Measurements from ENCODE around the gene ANO7. TPM values are rescaled to one million over a fixed set of nuclear protein-coding genes. Genes with fewer than 3 reads are reported as not detected.

The ANO7 gene
- total RNA-seq, 2 experiments from 2014 or later, result 0.16 to 0.46 TPM

- Histone ChIP-seq H3K4me2 (ENCODE audit: low read length) (no peak overlapping the region), H3K4me3 (ENCODE audit: low read depth, low read length, poor library complexity, severe bottlenecking) (no peak overlapping the region), H3K9me3 (ENCODE audit: low read length) (no peaks in the 10 kb centered on the region), H3K79me2 (ENCODE audit: insufficient read depth, low read depth, low read length) (no peaks in the 10 kb centered on the region), H3K36me3 (ENCODE audit: insufficient read depth, low read length) (peaks cover 94% of the 10 kb centered on the region), H4K20me1 (ENCODE audit: insufficient read depth, low read length) (no peaks in the 10 kb centered on the region), H3K9me2 (ENCODE audit: insufficient read depth, low read length) (no peaks in the 10 kb centered on the region), H3K27ac (ENCODE audit: low read depth, low read length, poor library complexity, severe bottlenecking) (no peak overlapping the region), H2AFZ (ENCODE audit: low read length) (no peak overlapping the region), H3K4me1 (ENCODE audit: insufficient read depth, low read length, poor library complexity, severe bottlenecking) (no peaks in the 10 kb centered on the region)
- ChIA-PET POLR2A (no interaction called here), CTCF (ENCODE audit: unreplicated experiment) (no interaction called here)
- TF ChIP-seq EZH2phosphoT487 (IDR thresholded peaks at IDR 0.05; ENCODE audit: borderline replicate concordance, low read depth, low read length), result no peak
- no peak for TF ChIP-seq CTCF (conservative IDR thresholded peaks at IDR 0.05; ENCODE audit: low read length)
- no TSS peak for BruUV-seq (replicated peaks)
- intact Hi-C loops (cut with micrococcal nuclease; ENCODE audit: unreplicated experiment), result no loop called here
- DNase-seq (ENCODE audit: low spot score), result no peak
These were observed 70.2 kb downstream of the ANO7 start for GRCh38 chr2:241258505-241259280.

GRCh38 chr2:241260911-241261310, 72.4 kb downstream of the ANO7 start:
- Histone ChIP-seq H4K20me1 (ENCODE audit: insufficient read depth, low read length) (no peaks in the 10 kb centered on the region), H2AFZ (ENCODE audit: low read length) (no peak overlapping the region), H3K9me3 (ENCODE audit: low read length) (no peaks in the 10 kb centered on the region), H3K36me3 (ENCODE audit: insufficient read depth, low read length) (peaks cover 89% of the 10 kb centered on the region), H3K4me1 (ENCODE audit: insufficient read depth, low read length, poor library complexity, severe bottlenecking) (no peaks in the 10 kb centered on the region), H3K4me3 (ENCODE audit: low read depth, low read length, poor library complexity, severe bottlenecking) (no peak overlapping the region), H3K79me2 (ENCODE audit: insufficient read depth, low read depth, low read length) (no peaks in the 10 kb centered on the region), H3K27ac (ENCODE audit: low read depth, low read length, poor library complexity, severe bottlenecking) (no peak overlapping the region), H3K9me2 (ENCODE audit: insufficient read depth, low read length) (no peaks in the 10 kb centered on the region), H3K4me2 (ENCODE audit: low read length) (no peak overlapping the region)
- BruUV-seq (replicated peaks), result no TSS peak
- CTCF ChIA-PET (ENCODE audit: unreplicated experiment), result no interaction called here
- intact Hi-C loops (cut with micrococcal nuclease; ENCODE audit: unreplicated experiment), result no loop called here
- POLR2A ChIA-PET, result interaction anchor here (0.6 to 0.7 kb wide), 2 partner anchors 114 to 350 kb away, joined by 3 read pairs; no protein-coding TSS in a partner anchor
- TF ChIP-seq EZH2phosphoT487 (IDR thresholded peaks at IDR 0.05; ENCODE audit: borderline replicate concordance, low read depth, low read length) (no peak), CTCF (conservative IDR thresholded peaks at IDR 0.05; ENCODE audit: low read length) (no peak)
- DNase-seq (ENCODE audit: low spot score), result no peak

- no peak overlapping the region for H3K27ac ChIP-seq (ENCODE audit: low read depth, low read length, poor library complexity, severe bottlenecking)
- POLR2A ChIA-PET, result interaction anchor here (0.6 kb wide), 1 partner anchor 27 kb away, joined by 3 read pairs; no protein-coding TSS in a partner anchor
- H3K79me2 ChIP-seq (ENCODE audit: insufficient read depth, low read depth, low read length), result no peaks in the 10 kb centered on the region
- no peaks in the 10 kb centered on the region for H3K9me3 ChIP-seq (ENCODE audit: low read length)
- no peaks in the 10 kb centered on the region for H3K4me1 ChIP-seq (ENCODE audit: insufficient read depth, low read length, poor library complexity, severe bottlenecking)
- H3K4me2 ChIP-seq (ENCODE audit: low read length), result no peak overlapping the region
- intact Hi-C loops (cut with micrococcal nuclease; ENCODE audit: unreplicated experiment), result no loop called here
- H4K20me1 ChIP-seq (ENCODE audit: insufficient read depth, low read length), result no peaks in the 10 kb centered on the region
- no peak overlapping the region for H3K4me3 ChIP-seq (ENCODE audit: low read depth, low read length, poor library complexity, severe bottlenecking)
- CTCF ChIA-PET (ENCODE audit: unreplicated experiment), result no interaction called here
- no TSS peak for BruUV-seq (replicated peaks)
- no peaks in the 10 kb centered on the region for H3K9me2 ChIP-seq (ENCODE audit: insufficient read depth, low read length)
- no peak overlapping the region for H2AFZ ChIP-seq (ENCODE audit: low read length)
- TF ChIP-seq EZH2phosphoT487 (IDR thresholded peaks at IDR 0.05; ENCODE audit: borderline replicate concordance, low read depth, low read length) (no peak), CTCF (conservative IDR thresholded peaks at IDR 0.05; ENCODE audit: low read length) (no peak)
- H3K36me3 ChIP-seq (ENCODE audit: insufficient read depth, low read length), result peaks cover 89% of the 10 kb centered on the region
- DNase-seq (ENCODE audit: low spot score), result no peak
These were observed 73.2 kb downstream of the ANO7 start for GRCh38 chr2:241261628-241262027.
